DMS53 (cell line): ENCODE data around the gene RIN3.
"Not testable (repeated sequence)": the region's sequence is repeated elsewhere in the genome, so short reads cannot be mapped to it uniquely, and the experiment has no call there.

Experiments used
- DNase-seq: peaks from one replicate; lab custom pipeline; 2025; lab: John Stamatoyannopoulos, UW

RIN3 gene

DNA sequence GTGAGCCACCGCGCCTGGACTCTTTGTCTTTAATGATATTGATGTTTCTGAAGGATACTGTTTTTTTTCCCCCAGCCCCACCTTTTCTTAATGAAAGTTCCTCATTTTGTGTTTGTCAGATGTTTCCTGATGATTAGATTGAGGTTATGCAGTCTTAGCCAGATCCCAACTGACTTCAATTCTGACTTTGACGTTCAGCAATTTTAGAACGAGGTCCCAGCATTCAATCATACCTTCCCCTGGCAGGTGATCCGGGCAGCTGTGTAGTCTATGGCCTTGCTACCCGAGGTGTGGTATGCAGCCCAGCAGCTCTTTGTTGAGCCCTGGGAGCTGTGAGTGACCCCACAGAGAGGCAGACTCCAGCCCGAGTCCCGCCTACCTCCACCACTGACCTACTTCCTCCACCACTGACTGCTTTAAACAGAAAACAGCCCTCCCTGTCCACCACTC lies 152.1 kb downstream of the RIN3 start:
- no peak for DNase-seq

DNA sequence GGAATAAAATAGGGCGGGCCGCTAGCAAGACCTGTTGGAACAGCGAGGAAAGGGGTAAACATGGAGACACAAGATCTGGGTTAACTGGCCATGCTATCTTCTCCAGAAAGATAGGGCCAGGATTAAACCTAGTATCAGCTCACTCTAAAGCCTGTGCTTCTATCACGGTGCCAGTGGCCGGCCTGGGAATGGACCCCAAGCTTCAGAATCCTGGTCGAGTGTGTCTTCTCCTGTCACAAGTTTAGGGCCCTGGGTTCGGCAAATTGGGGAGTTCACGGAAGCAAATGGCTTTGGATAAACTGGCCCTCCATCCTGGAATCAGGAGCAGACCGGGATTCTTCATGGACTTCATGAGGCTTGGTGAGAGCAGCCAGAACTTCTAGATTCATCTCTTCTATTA lies 152.7 kb downstream of the RIN3 start:
- no peak for DNase-seq

DNA sequence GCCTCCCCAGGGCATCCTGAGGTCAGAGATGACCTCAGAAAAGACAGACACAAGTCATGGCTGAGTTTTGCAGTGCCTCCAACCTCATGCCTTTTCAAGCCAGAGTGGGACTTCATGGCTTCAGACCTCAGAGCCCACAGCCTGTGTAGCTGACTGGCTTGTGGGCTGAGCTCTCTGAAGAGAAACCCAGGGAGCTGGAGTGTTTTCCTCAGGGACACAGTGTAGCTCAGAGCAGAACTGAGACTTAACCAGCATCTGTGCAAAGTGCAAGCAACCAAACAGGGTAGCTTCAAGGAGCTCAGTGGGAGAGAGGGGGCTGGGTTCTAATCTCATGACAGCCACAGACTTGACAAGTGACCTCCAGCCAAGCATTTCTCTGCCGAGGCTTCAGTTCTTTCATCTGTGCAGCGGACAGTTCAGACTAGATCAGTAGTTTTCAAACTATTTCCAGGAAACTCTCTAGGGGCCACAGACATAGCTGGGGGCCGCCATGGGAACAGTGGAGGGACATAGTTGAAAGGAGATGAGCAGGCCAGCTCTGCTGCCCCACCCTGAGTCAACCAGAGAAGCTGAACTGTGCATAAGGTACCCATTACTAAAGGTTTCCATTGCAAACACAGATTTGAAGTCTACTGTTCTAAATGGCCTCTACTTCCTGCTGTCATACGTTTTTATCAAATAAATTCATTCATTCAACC lies 154.8 kb downstream of the RIN3 start:
- DNase-seq = no peak

DNA sequence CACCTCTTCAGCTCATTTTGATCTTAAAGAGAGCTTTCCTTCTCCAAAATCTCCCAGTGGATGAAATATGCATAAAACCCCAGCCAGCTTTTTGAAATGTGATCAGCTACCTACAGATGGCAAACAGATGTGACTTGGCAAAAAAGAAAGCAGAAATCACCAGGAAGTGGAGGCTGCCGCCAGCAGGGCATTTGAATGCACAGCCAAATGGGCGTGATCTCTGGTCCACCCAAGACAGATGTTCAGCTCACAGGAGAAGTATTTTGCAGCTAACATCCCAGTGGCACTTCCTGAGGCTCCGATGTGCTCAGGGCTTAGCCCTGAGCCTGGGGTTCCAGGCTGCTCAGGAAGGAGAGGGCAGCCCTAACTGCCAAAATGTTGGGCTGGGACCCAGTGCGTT lies 156.6 kb downstream of the RIN3 start:
- DNase-seq = peak; percentile 29

DNA sequence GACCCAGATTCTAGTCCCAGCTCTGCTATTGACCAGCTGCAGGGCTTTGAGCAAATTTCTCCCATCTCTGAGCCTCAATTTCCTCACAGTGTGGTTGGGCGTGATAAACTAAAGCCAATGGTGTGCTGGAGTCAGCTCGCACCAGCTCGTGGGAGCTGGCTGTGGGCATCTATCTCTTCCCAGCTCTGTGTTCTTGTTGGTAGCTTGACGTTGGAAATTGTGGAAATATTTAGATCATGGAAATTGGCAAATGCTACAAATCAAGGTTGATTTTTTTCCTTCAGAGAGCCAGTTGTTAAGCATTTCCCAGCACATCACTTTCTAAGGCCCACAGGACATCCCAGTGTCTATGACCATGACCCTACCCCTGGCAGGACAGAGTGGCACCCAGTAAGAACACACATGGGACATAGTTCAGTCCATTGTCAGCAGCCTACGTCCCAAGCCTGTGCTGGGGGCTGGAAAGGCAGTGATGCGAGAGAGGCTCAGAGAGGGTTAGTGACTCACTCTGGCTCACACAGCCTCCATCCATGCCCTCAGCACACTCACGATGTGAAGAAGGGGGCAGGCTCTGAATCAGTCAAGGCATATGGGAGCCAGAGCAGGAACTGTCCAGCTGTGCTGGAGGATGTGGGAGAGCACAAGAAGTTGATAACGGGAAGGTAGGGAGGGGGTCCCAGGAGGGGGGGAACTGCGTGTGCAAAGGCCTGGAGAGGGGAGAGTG lies 157.2 kb downstream of the RIN3 start:
- no peak for DNase-seq

DNA sequence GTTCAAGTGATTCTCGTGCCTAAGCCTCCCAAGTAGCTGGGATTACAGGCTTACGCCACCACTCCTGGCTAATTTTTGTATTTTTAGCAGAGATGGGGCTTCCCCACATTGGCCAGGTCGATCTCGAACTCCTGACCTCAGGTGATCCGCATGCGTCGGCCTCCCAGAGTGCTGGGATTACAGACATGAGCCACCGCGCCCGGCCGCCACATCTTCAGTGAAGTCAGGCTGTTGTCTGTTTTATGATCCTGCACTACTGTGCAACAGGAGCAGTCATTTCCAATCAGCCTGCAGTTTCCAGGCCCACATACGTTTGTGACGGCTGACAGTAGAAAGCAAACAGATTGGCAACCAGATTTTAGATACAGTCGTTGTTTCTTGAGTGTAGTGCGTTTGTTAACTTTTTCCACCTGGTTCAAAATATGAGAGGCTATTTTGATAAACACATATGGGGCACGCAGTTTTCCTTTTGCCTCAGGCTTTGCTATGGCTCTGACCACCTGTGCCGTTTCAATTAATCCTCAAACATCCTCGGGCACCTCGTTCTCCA lies 160.1 kb downstream of the RIN3 start:
- DNase-seq = no peak

DNA sequence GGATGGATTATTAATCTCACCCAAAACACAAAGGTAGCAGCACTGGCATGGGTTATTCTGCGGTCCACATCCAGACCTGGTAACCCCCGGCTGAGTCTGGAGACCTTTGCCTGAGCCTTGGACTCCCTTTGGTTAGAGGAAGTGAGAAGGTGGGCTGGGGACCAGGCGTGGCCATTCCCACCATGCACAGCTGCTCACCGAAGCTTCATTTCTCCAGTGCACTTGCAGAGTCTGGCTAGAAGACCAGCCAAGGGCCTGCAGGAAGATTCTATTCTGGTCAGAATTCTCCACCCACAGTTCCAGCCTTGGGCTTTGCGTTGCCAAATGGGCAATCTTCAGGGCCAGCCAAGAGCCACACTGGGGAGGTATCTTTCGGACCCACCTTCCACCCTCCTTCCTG lies 161.8 kb downstream of the RIN3 start:
- no peak for DNase-seq

DNA sequence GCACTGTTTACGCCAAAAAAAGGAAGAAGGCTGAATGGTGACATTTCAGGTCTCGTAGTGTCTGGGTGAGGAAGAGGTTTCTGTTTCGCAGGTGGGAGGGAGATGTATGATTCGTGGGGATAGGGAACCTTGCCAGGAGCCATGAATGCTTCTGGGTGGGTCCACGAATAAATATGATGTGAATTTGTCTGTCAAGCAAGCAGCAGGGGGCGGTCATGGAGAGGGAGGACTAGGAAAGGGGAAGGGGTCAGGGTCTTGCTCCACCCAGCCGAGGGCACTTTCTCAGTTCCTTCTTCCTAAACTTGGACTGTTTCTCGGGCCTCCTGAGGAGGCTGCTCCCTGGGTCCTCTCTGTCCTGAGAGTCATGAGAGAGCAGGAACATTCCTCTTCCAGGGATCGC lies 162.4 kb downstream of the RIN3 start:
- no peak for DNase-seq

DNA sequence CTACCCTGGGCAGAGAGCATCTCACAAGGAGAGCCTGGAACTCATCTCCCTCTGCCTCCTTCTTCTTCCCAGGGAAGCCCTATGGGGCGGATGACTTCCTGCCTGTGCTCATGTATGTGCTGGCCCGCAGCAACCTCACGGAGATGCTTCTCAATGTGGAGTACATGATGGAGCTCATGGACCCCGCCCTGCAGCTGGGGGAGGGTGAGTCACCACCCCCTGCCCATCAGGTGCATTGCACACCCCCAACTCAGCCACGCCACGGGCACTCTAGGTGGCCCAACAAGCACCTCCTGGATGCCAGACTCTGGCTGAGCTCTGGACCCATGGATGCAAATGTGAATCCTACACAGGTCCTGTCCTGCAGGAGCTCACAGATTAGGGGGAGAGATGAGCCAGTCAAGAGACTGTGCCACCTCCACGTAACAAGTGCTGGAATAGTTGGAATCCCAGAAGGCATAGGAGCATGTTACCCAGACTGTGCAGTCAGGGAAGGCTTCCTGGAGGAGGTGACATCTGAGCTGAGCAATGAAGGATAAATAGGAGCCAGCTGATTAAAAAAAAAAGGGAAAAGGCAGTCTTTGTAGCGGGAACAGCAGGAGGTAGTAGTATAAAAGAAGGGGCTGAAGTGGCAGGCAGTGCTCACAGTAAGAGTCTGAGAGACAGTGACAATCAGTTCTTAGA lies 163.0 kb downstream of the RIN3 start:
- no peak for DNase-seq

DNA sequence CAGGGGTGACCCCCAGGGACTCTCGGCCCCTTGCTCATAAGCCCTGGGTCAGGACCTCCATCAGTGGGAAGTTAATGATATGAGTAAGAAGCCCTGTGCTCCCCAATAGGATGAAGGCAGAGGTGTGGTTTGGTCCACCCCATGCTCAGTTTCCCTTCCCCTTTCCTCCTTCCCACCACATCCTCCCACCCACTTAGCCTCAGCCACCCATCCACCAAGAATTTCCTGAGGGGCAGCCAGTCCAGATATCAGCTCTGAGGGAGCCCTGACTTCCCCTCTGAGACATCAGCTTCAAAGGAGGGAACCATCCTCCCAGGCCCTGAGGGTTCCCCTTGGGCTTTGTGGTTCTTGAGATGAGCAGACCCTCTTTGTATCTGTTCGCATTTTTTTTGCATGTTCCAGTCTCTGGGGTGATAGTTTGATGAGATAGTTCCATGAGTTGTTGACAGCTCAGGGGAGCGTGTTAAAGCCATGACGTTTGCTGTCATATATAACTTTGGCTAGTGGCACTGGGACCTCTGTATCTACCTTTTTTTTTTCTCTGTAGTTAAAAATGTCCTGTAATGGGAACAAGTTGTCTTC lies 163.6 kb downstream of the RIN3 start:
- no peak for DNase-seq

DNA sequence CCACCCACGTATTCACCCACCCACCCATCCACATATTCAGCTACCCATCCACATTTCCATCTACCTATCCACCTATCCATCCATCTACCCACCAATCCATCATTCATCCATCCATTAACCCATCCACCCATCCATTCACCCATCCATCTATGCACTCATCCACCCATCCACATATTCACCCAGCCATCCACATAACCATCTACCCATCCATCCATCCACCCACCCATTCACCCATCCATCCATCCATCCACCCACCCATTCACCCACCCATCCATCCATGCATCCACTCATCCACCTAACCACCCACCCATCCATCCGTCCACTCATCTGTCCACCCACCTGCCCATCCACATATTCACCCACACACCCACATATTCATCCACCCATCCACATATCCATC lies 164.4 kb downstream of the RIN3 start:
- no peak for DNase-seq

DNA sequence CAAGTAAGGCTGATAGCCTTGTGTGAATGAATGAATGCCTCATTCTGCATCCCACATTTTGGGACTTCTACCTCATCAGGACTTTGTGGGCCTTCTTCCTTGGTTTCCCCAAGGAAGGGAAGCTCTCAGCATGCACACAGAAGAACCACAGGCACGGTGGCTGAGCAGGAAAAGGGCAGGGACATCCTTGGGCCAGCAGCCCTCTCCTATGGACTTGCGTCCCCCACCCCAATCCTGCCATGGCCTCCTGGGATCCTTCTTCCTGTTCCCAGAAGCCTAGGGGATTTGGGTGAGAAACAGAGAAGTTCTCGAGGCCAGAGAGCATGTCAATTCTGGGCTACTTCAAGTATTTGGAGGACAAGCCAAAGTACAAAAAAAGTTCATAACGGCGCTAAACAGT lies 165.2 kb downstream of the RIN3 start:
- no peak for DNase-seq

DNA sequence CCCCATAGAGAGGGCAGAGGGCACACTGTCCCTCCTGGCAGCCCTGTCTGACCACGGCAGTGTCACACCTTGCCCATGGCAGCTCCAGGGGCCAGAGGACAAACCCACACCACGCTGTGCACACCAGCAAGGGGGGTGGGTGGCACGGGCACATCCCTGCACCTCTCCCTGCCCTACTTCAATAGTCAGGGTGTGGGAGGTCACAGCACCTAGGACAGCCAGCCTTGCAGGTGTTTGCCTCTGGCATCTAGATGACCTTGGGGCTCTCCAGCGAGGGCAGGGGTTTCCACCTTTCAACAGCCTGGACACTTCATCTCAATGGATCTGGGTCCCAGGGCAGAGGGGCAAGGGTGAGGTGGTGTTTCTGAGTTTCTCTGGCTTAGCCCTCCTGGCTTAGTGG lies 165.7 kb downstream of the RIN3 start:
- DNase-seq = no peak

DNA sequence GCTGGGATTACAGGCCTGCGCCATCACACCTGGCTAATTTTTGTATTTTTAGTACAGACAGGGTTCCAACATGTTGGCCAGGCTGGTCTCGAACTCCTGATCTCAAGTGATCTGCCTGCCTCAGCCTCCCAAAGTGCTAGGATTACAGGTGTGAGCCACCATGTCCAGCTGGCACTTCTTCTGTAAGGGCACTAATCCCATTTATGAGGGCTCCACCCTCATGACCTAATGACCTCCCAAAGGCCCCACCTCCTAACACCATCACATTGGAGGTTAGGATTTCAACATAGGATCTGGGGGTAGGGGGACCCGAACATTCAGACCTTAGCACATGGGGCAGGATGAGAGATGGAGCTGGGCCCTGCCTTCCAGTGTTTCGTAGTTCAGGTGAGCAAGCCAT lies 166.7 kb downstream of the RIN3 start:
- DNase-seq = not testable (repeated sequence)

DNA sequence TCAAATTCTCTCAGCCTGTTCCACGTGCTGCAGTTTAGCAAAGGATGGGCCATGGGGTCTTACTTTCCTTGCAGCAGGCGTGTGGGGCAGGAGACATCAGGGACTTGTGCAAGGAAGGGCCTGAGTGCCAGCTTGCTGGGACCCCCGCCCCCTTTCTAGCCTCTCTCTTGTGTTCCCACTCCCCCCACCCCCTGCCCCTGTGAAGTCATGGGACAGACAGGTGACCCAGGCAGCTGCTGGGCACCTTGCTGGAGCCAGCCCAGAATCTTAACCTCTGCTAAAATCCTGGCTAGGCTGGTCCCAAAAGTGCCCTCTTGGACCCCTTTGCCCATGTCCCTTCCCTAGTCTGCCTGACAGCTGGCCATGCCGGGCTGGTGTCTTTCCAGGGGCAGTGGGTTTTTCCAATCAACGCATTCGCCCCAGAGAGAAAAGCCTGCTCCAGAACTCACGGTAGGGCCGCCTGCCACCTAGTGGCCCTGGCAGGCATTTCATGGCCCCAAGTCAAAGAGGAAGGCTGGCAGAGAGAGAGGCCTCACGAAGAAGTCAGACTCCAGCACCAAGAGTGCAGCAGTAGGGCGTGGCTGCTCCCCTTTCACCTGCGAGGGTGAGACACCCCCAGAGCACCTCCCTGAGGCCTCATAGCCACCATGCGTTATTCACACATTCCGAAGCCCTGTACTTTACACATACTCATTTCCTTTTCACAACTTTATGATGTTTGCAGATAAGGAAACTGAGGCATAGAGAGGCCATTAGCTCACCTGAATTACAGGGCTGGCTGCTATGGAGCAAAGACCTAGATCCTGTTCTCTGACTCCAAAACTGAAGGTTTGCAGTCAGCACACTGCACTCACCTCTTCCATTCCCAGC lies 167.4 kb downstream of the RIN3 start:
- DNase-seq = peak; percentile 65

DNA sequence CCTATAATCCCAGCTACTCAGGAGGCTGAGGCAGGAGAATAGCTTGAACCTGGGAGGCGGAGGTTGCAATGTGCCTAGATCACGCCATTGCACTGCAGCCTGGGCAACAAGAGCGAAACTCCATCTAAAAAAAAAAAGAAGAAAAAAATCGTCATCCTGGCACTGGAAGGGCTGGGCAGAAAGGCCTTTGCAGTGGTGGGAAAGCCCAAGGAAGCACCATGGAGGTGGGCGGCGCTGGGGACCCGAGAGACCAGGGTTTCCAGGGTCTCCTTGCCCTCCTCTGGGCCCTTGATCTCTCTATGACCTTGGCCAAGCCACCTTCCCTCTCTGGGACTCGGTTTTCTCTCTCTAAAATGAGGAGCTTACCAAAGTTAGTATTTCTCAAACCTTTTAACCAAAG lies 169.5 kb downstream of the RIN3 start:
- DNase-seq = no peak

DNA sequence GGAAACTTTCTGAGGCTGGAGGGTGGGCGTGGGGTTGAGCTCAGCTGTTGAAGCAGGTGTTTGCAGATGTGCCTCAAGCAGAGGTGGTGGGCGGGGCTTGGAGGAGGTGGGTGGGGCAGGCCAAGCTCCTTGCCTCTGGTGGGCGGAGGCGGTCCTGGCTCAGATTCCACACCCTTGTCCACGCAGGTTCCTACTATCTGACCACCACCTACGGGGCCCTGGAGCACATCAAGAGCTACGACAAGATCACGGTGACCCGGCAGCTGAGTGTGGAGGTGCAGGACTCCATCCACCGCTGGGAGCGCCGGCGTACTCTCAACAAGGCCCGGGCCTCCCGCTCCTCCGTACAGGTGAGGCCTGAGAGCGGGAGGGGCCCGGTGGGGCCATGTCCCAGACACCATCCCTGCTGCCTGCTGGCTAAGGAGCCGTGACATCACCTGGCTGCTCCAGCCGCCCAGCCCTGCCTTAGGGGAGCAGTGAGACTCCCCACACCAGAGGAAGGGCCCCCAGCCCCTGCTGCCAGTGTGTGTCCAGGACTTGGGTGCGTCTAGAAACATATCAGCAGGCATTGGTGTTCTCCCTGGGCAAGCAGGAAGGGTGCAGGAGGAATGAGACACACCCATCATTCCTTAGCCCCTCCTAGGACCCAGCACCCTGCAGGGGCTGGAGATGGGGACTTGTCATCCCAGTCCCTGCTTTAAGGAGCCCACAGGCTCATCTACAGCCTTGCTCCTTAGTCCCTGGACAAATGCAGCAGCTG lies 171.4 kb downstream of the RIN3 start:
- DNase-seq = no peak

DNA sequence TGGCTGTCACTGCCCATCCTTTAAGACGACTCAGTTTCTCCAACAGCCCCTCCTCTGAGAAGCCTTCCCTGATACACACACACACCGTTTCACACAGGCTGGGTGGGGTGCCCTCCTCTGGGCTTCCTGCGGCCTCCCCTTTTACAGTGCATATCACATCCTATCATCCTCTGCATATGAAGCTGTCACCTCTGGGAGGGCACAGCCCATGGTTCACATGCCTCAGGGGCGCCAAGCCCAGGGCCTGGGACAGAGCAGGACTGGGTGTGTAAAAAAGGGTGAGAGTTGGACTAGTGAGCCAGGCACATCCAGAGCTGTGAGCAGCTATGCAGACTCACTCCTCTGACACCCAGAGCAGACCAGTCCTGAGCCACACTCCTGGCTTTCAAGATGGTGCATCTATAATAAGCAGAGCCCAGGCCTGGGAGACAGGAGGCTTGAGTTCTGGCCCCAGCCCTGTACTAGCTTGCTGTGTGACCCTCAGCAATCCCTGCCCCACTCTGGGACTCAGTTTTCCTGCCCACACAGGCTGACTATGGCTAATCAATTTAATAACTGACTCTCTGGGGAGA lies 172.3 kb downstream of the RIN3 start:
- DNase-seq = no peak

DNA sequence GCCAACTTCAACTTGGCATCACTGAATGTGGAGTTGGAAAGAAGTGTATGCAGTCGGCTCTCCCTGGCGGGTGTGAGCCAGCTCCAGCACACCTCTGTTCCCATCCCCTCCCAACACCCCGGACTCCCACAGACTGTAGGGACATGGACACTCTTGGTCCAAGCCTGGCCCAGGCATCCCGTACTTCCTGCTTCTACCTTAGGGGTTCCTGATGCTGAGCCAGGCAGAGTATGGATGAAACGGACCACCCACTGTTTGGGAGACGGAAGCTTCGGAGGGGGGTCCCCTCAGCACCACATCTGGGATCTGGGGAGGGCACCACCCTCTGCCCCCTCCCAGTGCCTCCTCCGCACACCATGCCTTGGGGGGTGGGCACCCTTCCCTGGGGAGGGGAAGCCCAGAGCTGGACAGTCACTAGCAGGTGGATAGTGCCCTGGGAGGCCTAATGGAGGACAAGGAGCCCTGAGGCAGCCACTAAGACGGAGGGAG lies 172.9 kb downstream of the RIN3 start:
- DNase-seq = no peak

DNA sequence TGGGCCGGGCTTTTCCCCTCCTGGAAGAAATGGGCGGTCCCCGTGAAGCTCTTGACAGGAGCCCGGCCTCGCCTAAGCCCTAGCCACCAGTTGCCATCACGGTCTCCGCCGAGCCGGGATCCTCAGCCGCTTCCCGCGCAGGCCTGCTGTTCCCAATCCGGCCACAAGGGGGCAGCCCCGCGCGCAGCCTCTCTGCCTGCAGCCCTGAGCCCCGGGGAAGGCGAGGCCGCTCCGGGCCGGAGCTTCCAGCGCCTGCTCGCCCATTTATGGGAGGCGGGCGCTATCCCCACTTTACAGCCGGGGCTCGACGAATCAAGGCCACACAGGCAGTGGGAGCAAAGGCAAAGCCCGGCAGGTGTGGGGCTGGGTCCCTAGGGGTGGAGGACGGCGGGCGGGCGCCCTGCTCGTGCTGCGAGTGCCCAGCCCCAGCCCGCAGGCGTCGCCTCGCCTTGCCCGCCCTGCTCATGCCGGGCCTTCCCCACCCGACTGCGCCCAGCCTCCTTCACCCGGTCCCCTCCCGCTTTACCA lies 173.4 kb downstream of the RIN3 start:
- DNase-seq = peak; percentile 88
